ENCODE data around the gene OPRM1.

DNA sequence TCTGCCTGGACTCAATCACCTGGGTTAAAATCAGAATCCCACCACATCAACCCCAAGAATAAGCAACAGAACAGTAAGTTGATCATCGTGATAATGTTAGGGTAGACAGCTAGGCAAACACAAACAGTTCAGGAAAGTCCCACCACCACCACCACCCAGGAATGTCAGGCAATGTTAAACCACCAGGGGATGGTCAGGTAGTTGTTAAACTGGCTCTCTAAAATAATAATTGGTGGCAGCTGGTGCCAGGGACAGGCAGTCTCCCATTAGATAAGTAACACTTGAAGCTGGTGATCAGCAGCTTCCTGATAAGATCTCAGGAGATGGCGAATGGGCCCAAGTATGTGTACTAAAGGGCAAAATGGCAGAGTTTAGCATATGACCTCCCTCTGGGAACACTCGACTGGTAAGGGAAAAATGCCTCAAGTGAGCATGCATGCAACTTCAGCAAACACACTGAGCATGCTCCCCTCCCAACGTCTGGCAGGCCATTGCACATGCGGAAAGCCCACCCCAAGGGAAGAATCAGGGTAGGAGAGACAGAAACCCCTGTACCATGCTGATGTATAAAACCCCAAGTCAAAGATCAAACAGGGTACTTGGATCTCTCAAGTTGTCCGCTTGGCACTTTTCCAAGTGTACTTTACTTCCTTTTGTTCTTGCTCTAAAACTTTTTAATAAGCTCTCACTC is 250.9 kb downstream of the OPRM1 start:
- no peak for TF ChIP-seq CTCF (IDR thresholded peaks at IDR 0.05; ENCODE audit: low read depth, low read length, poor library complexity, severe bottlenecking)
- no peak for TF ChIP-seq EZH2phosphoT487 (IDR thresholded peaks at IDR 0.05; ENCODE audit: borderline replicate concordance, low read length)
